MM.1S (cell line): Measurements from ENCODE around the gene DHX35.
A peak's percentile ranks its signal among the peaks of the same experiment; 100 is the strongest.

ENCODE experiments used
- DNase-seq: peaks from one replicate; pipeline ENCODE4 v3.0.0-alpha.2; 2015
- H2AFZ ChIP-seq: fragments of 300-600 bp; sonication (generic); 2 replicates; pipeline ENCODE4 v1.6.0; 2016; ENCODE audit warnings: antibody characterized with exemption, low read length
- H3F3A ChIP-seq: fragments of 300-600 bp; sonication (generic); 2 replicates; pipeline ENCODE4 v1.6.1; 2016; ENCODE audit warnings: mild to moderate bottlenecking, antibody characterized with exemption, low read length, moderate library complexity, mixed read lengths; ENCODE audit not compliant: insufficient read depth
- H3K27ac ChIP-seq: fragments of 300-600 bp; sonication (generic); 2 replicates; pipeline ENCODE4 v1.5.1; 2016; ENCODE audit warnings: mild to moderate bottlenecking, low read length
- H3K27me3 ChIP-seq: fragments of 300-600 bp; sonication (generic); replicated peaks from 2 replicates; pipeline ENCODE4 v1.6.0; 2016; ENCODE audit warnings: low read length; ENCODE audit not compliant: insufficient read depth
- H3K36me3 ChIP-seq: fragments of 300-600 bp; sonication (generic); replicated peaks from 2 replicates; pipeline ENCODE4 v1.6.1; 2016; ENCODE audit warnings: mild to moderate bottlenecking, low read length, mixed read lengths; ENCODE audit not compliant: insufficient read depth
- H3K4me1 ChIP-seq: fragments of 300-600 bp; sonication (generic); 2 replicates; pipeline ENCODE4 v1.6.1; 2016; ENCODE audit warnings: low read length, mixed read lengths
- H3K4me2 ChIP-seq: fragments of 300-600 bp; sonication (generic); 2 replicates; pipeline ENCODE4 v1.6.0; 2016; ENCODE audit warnings: low read depth, low read length
- H3K4me3 ChIP-seq: fragments of 300-600 bp; sonication (generic); 2 replicates; pipeline ENCODE4 v1.5.1; 2016; ENCODE audit warnings: low read length, mixed read lengths
- H3K79me2 ChIP-seq: fragments of 300-600 bp; sonication (generic); 2 replicates; pipeline ENCODE4 v1.6.1; 2016; ENCODE audit warnings: mixed run types, low read length, mixed read lengths
- H3K9ac ChIP-seq: fragments of 300-600 bp; sonication (generic); 2 replicates; pipeline ENCODE4 v1.6.1; 2016; ENCODE audit warnings: low read length, mixed read lengths
- H3K9me2 ChIP-seq: fragments of 300-600 bp; sonication (generic); replicated peaks from 2 replicates; pipeline ENCODE4 v1.6.1; 2016; ENCODE audit warnings: mild to moderate bottlenecking, low read length, mixed read lengths; ENCODE audit not compliant: insufficient read depth
- H3K9me3 ChIP-seq: fragments of 300-600 bp; sonication (generic); replicated peaks from 2 replicates; pipeline ENCODE4 v1.6.1; 2016; ENCODE audit warnings: mild to moderate bottlenecking, low read length, mixed read lengths; ENCODE audit not compliant: insufficient read depth
- H4K20me1 ChIP-seq: fragments of 300-600 bp; sonication (generic); 2 replicates; pipeline ENCODE4 v1.6.1; 2016; ENCODE audit warnings: mild to moderate bottlenecking, low read length, moderate library complexity, mixed read lengths; ENCODE audit not compliant: insufficient read depth
- EZH2 ChIP-seq: fragments of 300-600 bp; sonication (generic); optimal IDR thresholded peaks from 2 replicates; pipeline ENCODE3; 2017; ENCODE audit warnings: low read depth, mild to moderate bottlenecking, antibody characterized with exemption, low read length, mixed read lengths
- EZH2phosphoT487 ChIP-seq: fragments of 300-600 bp; sonication (generic); IDR thresholded peaks from 2 replicates; pipeline ENCODE4 v1.6.1; 2018; ENCODE audit warnings: antibody characterized with exemption, low read length
- TF ChIP-seq, protein P1 (sequence below): fragments of 300-600 bp; sonication (generic); IDR thresholded peaks from 2 replicates; pipeline ENCODE4 v1.5.1; 2016; ENCODE audit warnings: antibody characterized with exemption, low read length, mixed read lengths

Gene DHX35

DNA sequence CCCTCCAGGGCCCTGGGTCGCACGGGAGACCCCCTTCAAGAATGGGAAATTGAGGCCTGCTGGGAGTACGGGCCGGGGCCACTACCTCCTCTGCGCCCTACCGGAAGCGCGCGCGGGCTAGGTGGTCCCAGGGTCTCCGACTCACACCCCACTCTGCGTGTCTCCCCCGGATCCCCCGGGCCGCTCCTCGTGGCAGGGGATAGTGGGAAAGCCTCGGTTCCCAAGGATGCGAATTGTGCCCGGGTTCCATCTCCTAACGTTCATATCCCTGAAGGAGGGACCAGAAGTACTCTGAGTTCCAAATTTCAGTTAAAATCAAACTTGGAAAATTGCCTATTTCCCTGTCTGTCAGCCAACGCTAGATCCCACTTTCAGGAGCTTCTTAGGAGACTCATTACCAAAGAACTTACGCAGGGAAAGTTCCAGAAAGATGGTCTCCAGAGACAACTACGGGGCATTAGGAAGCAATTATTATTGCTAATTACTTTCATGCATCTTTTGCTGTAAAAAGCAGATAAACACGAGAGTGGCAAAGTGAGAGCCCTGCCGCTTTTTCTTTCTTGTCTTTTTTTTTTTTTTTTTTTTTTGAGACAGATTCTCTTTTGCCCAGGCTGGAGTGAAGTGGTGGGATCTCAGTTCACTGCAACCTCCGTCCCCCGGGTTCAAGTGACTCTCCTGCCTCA is 35.1 kb upstream of the DHX35 start:
- no peaks in the 10 kb centered on the region for H3K36me3 ChIP-seq
- no peaks in the 10 kb centered on the region for H3K27me3 ChIP-seq
- no peak overlapping the region; the same call in 1 of the 2 replicates for H3K27ac ChIP-seq
- H3K9me2 ChIP-seq: no peaks in the 10 kb centered on the region
- no peaks in the 10 kb centered on the region for H3K9me3 ChIP-seq
- H3F3A ChIP-seq: peaks cover 22% of the 10 kb centered on the region
- H2AFZ ChIP-seq: peak overlapping the region; percentile 61
- TF ChIP-seq EZH2 (no peak), EZH2phosphoT487 (no peak)
- TF ChIP-seq, protein P1, sequence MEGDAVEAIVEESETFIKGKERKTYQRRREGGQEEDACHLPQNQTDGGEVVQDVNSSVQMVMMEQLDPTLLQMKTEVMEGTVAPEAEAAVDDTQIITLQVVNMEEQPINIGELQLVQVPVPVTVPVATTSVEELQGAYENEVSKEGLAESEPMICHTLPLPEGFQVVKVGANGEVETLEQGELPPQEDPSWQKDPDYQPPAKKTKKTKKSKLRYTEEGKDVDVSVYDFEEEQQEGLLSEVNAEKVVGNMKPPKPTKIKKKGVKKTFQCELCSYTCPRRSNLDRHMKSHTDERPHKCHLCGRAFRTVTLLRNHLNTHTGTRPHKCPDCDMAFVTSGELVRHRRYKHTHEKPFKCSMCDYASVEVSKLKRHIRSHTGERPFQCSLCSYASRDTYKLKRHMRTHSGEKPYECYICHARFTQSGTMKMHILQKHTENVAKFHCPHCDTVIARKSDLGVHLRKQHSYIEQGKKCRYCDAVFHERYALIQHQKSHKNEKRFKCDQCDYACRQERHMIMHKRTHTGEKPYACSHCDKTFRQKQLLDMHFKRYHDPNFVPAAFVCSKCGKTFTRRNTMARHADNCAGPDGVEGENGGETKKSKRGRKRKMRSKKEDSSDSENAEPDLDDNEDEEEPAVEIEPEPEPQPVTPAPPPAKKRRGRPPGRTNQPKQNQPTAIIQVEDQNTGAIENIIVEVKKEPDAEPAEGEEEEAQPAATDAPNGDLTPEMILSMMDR: no peak
- DNase-seq: no peak
- H3K4me3 ChIP-seq: peak overlapping the region; percentile 99
- peak overlapping the region; percentile 83 for H3K4me2 ChIP-seq
- peaks cover 59% of the 10 kb centered on the region for H3K79me2 ChIP-seq
- H3K9ac ChIP-seq: peak overlapping the region; percentile 84
- H3K4me1 ChIP-seq: peaks cover 23% of the 10 kb centered on the region
- no peaks in the 10 kb centered on the region for H4K20me1 ChIP-seq

DNA sequence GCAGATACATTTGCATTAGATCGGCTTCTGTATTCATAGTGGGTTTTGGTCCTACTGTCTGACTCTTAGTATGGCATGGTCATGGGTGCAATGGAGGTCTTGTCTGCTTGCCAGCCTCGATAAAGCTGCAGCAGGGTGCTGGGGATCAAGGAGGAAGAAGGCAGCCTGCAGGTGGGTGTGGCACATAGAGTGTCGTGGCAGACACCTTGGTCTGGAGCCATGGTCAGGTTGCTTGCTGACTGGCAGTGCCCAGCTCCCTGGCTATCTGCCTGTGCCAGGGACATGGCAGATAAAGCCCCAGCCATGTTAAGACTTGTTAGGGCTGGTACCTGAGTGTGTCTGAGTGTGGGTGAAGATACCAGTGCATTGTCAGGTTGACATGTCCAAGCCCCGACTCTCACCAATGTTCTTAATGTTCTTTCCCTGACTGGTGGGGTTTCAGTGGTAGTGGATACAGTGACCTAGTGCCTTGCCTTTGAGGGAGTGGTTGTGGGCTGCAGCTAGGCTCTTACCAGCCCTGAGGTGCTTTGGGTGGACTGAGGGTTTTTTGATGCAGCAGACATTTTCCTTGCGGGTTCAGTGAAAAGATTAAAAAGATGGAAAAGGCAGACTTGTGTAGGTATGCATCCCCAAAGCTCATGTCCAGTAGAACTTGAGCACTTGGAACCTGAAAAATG is 34.1 kb upstream of the DHX35 start:
- no peaks in the 10 kb centered on the region for H4K20me1 ChIP-seq
- no peak for TF ChIP-seq EZH2
- TF ChIP-seq, protein P1: no peak
- TF ChIP-seq EZH2phosphoT487: no peak
- H3K79me2 ChIP-seq: peaks cover 68% of the 10 kb centered on the region
- no peak overlapping the region for H3K27ac ChIP-seq
- no peaks in the 10 kb centered on the region for H3K27me3 ChIP-seq
- no peaks in the 10 kb centered on the region for H3K9me2 ChIP-seq
- no peak for DNase-seq
- H3K4me1 ChIP-seq: peaks cover 23% of the 10 kb centered on the region
- no peaks in the 10 kb centered on the region for H3K36me3 ChIP-seq
- H3K4me3 ChIP-seq: peak overlapping the region; percentile 99
- H3K9me3 ChIP-seq: no peaks in the 10 kb centered on the region
- H3K4me2 ChIP-seq: peak overlapping the region; percentile 83
- no peak overlapping the region for H2AFZ ChIP-seq
- H3F3A ChIP-seq: peaks cover 22% of the 10 kb centered on the region
- H3K9ac ChIP-seq: peak overlapping the region; percentile 84; the same call in 1 of the 2 replicates

DNA sequence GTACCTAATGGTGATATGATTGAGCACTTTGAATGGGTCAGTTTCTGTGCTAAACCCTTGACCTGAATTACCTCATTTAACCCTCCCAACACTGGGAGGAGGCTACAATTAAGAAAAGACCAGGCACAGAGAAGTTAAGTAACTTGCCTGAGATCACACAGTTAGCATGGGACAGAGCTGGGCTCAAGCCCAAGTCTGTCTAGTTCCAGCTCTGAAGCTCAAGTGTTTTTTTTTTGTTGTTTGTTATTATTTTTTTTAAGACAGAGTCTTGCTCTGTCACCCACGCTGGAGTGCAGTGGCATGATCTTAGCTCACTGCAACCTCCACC is 31.9 kb upstream of the DHX35 start:
- no peak for DNase-seq
- Histone ChIP-seq H3K36me3 (no peaks in the 10 kb centered on the region; the same call in 1 of the 2 replicates), H3F3A (peaks cover 13% of the 10 kb centered on the region; the same call in 1 of the 2 replicates), H3K79me2 (peaks cover 90% of the 10 kb centered on the region), H3K9ac (no peak overlapping the region), H3K4me2 (peak overlapping the region; percentile 36), H3K4me1 (peaks cover 23% of the 10 kb centered on the region), H4K20me1 (peaks cover 5% of the 10 kb centered on the region; the same call in 1 of the 2 replicates), H3K27me3 (no peaks in the 10 kb centered on the region), H3K4me3 (no peak overlapping the region), H3K27ac (no peak overlapping the region), H3K9me2 (no peaks in the 10 kb centered on the region), H3K9me3 (no peaks in the 10 kb centered on the region), H2AFZ (no peak overlapping the region)
- TF ChIP-seq EZH2 (no peak), EZH2phosphoT487 (no peak)
- TF ChIP-seq, protein P1: no peak
